Spleen (tissue), 7 donors: ENCODE data around the gene FSTL3.

ENCODE experiments used
- POLR2A ChIP-seq, 3 donors: fragments of 450-650 bp; IDR thresholded peaks; one replicate each; pipeline ENCODE4 v1.5.1; 2017; ENCODE audit warnings: antibody characterized with exemption in 3 of 3, mild to moderate bottlenecking in 1 of 3
- POLR2AphosphoS5 ChIP-seq, 3 donors: sonication (generic); formaldehyde crosslinking; IDR thresholded peaks; one replicate each; pipeline ENCODE4 v1.5.1; 2017; ENCODE audit warnings: antibody characterized with exemption in 3 of 3
- TF ChIP-seq, protein P1 (sequence below), 11 experiments: fragments of 200-600 bp in 7 of 11; fragments of 450-650 bp in 4 of 11; sonication (generic) in 4 of 11; IDR thresholded peaks in 8 of 11; conservative IDR thresholded peaks in 3 of 11; 1 replicate in 7 of 11; 2 replicates in 4 of 11; pipeline versions ENCODE4 v1.4.0 to v1.8.0; 2016 to 2021; ENCODE audit warnings: antibody characterized with exemption in 11 of 11, inconsistent platforms in 4 of 11, mild to moderate bottlenecking in 1 of 11
- donor health status: DM: no; HTN: no; CAD: no; lungs with moderate emphysema.
- donor health status: DM: no; HTN: no; CAD: no.
- donor health status: DM: no; HTN: no; CAD: no.

DNA sequence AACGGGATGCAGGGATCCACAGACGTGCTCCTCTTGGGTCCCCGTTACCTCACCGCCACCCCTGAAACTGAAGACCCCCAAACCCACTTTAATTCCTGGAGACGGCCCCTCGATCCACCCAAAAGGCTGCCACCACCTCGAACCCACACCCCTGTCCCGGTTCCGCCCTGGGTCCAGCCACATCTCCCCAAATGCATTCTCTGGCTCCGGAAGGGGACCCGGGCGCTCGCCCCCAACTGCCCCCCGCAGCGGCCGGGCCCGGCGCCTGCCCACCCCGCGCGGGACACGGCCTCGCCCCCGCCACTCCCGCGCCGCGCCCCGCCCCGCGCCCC is 219 bp upstream of the FSTL3 start:
- TF ChIP-seq, protein P1, sequence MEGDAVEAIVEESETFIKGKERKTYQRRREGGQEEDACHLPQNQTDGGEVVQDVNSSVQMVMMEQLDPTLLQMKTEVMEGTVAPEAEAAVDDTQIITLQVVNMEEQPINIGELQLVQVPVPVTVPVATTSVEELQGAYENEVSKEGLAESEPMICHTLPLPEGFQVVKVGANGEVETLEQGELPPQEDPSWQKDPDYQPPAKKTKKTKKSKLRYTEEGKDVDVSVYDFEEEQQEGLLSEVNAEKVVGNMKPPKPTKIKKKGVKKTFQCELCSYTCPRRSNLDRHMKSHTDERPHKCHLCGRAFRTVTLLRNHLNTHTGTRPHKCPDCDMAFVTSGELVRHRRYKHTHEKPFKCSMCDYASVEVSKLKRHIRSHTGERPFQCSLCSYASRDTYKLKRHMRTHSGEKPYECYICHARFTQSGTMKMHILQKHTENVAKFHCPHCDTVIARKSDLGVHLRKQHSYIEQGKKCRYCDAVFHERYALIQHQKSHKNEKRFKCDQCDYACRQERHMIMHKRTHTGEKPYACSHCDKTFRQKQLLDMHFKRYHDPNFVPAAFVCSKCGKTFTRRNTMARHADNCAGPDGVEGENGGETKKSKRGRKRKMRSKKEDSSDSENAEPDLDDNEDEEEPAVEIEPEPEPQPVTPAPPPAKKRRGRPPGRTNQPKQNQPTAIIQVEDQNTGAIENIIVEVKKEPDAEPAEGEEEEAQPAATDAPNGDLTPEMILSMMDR (IDR thresholded peaks at IDR 0.05 in 8 of 11, conservative IDR thresholded peaks at IDR 0.05 in 3 of 11), result no peak
- TF ChIP-seq POLR2AphosphoS5 (IDR thresholded peaks at IDR 0.05) (no peak), POLR2A (IDR thresholded peaks at IDR 0.05) (no peak)
